GM23338 (cell line): ENCODE data around the gene VTCN1. TPM values are rescaled to one million over a fixed set of nuclear protein-coding genes. Genes with fewer than 3 reads are reported as not detected.

ENCODE experiments used
- ATAC-seq: fragments of 200-7000 bp; cut with Tn5 transposase; 3 replicates; pipeline ENCODE4 v1.9.1; 2020
- DNase-seq: peaks from one replicate; pipeline ENCODE4 v3.0.0-alpha.2; 2015; ENCODE audit warnings: low spot score
- H2AFZ ChIP-seq: fragments of 200-600 bp; sonication (generic); 2 replicates; pipeline ENCODE4 v1.8.0; 2016; ENCODE audit warnings: antibody characterized with exemption, mild to moderate bottlenecking, moderate library complexity
- H3F3A ChIP-seq: fragments of 200-600 bp; sonication (generic); replicated peaks from 2 replicates; pipeline ENCODE4 v1.8.0; 2017; ENCODE audit warnings: antibody characterized with exemption, mixed run types, low read depth
- H3K27ac ChIP-seq: fragments of 200-600 bp; sonication (generic); 2 replicates; pipeline ENCODE4 v1.6.1; 2016; ENCODE audit warnings: low read depth
- H3K27me3 ChIP-seq: fragments of 200-600 bp; sonication (generic); 2 replicates; pipeline ENCODE4 v1.8.0; 2016; ENCODE audit warnings: mild to moderate bottlenecking, mixed run types, moderate library complexity; ENCODE audit not compliant: insufficient read depth
- H3K36me3 ChIP-seq: fragments of 200-600 bp; sonication (generic); 2 replicates; pipeline ENCODE4 v1.8.0; 2016; ENCODE audit warnings: mild to moderate bottlenecking; ENCODE audit not compliant: insufficient read depth
- H3K4me1 ChIP-seq: fragments of 200-600 bp; sonication (generic); 2 replicates; pipeline ENCODE4 v1.8.0; 2016; ENCODE audit warnings: mild to moderate bottlenecking, moderate library complexity; ENCODE audit not compliant: insufficient read depth
- H3K4me2 ChIP-seq: fragments of 200-600 bp; sonication (generic); 2 replicates; pipeline ENCODE4 v1.7.1; 2017; ENCODE audit warnings: mixed run types
- H3K4me3 ChIP-seq: fragments of 200-600 bp; sonication (generic); 2 replicates; pipeline ENCODE4 v1.6.1; 2016; ENCODE audit warnings: mixed run types
- H3K79me2 ChIP-seq: fragments of 200-600 bp; sonication (generic); replicated peaks from 2 replicates; pipeline ENCODE4 v1.8.0; 2017; ENCODE audit warnings: mild to moderate bottlenecking; ENCODE audit not compliant: insufficient read depth
- H3K9me2 ChIP-seq: fragments of 200-600 bp; sonication (generic); 2 replicates; pipeline ENCODE4 v1.8.0; 2017; ENCODE audit not compliant: insufficient read depth
- H4K20me1 ChIP-seq: fragments of 200-600 bp; sonication (generic); replicated peaks from 2 replicates; pipeline ENCODE4 v1.8.0; 2017; ENCODE audit warnings: mild to moderate bottlenecking; ENCODE audit not compliant: insufficient read depth
- H3K27ac Mint-ChIP-seq: 2 replicates; pipeline ENCODE4 v1.8.0; 2020; ENCODE audit warnings: inconsistent platforms, mild to moderate bottlenecking, moderate library complexity, mixed read lengths
- H3K27me3 Mint-ChIP-seq: 3 replicates; pipeline ENCODE4 v1.8.0; 2022; ENCODE audit warnings: low read depth, mild to moderate bottlenecking, moderate library complexity, mixed read lengths, inconsistent platforms; ENCODE audit not compliant: insufficient read depth, poor library complexity
- H3K36me3 Mint-ChIP-seq: 3 replicates; pipeline ENCODE4 v1.8.0; 2021; ENCODE audit warnings: low read depth, mild to moderate bottlenecking, inconsistent platforms, moderate library complexity, mixed read lengths
- H3K4me1 Mint-ChIP-seq: 3 replicates; pipeline ENCODE4 v1.8.0; 2020; ENCODE audit warnings: mild to moderate bottlenecking, inconsistent platforms, mixed read lengths
- H3K4me3 Mint-ChIP-seq: 3 replicates; pipeline ENCODE4 v1.8.0; 2021; ENCODE audit warnings: moderate library complexity, mild to moderate bottlenecking, inconsistent platforms, mixed read lengths
- H3K9me3 Mint-ChIP-seq: 3 replicates; pipeline ENCODE4 v1.8.0; 2020; ENCODE audit warnings: moderate library complexity, mild to moderate bottlenecking, inconsistent platforms, mixed read lengths
- CTCF ChIP-seq, 2 experiments: fragments of 200-600 bp in 1 of 2; sonication (generic) in 1 of 2; conservative IDR thresholded peaks; 2 replicates each; pipeline versions ENCODE4 v1.5.1 to v1.6.1; 2016 to 2017; ENCODE audit warnings: antibody characterized with exemption in 2 of 2, low read depth in 2 of 2, mild to moderate bottlenecking in 2 of 2, moderate library complexity in 1 of 2
- EZH2 ChIP-seq: fragments of 200-600 bp; sonication (generic); IDR thresholded peaks from one replicate; pipeline ENCODE4 v1.8.0; 2017; ENCODE audit warnings: antibody characterized with exemption, mild to moderate bottlenecking, low read depth; ENCODE audit not compliant: unreplicated experiment
- EZH2phosphoT487 ChIP-seq: fragments of 200-600 bp; sonication (generic); IDR thresholded peaks from one replicate; pipeline ENCODE4 v1.8.1; 2018; ENCODE audit warnings: antibody characterized with exemption; ENCODE audit not compliant: unreplicated experiment
- NANOG ChIP-seq: IDR thresholded peaks from 2 replicates; pipeline ENCODE4 v1.6.1; 2016; ENCODE audit warnings: antibody characterized with exemption, borderline replicate concordance
- POLR2AphosphoS5 ChIP-seq: IDR thresholded peaks from 2 replicates; pipeline ENCODE4 v1.6.1; 2016; ENCODE audit warnings: antibody characterized with exemption, low read depth
- polyA plus RNA-seq: library from polyadenylated mRNA; unstranded; fragments of >200 nt; fragmentation: Nextera tagmentation; extraction: Ambion mirVana; gene quantifications from 2 replicates; pipeline ENCODE4 v1.2.1, GENCODE V29; 2016
- total RNA-seq: library from RNA; depleted of rRNA; stranded (reverse); fragments of >200 nt; shearing (Covaris generic); gene quantifications from 2 replicates; pipeline ENCODE4 v1.2.3, GENCODE V29; 2014

The VTCN1 gene
- total and polyA plus RNA-seq, 2 experiments from 2014 or later, result not detected

DNA sequence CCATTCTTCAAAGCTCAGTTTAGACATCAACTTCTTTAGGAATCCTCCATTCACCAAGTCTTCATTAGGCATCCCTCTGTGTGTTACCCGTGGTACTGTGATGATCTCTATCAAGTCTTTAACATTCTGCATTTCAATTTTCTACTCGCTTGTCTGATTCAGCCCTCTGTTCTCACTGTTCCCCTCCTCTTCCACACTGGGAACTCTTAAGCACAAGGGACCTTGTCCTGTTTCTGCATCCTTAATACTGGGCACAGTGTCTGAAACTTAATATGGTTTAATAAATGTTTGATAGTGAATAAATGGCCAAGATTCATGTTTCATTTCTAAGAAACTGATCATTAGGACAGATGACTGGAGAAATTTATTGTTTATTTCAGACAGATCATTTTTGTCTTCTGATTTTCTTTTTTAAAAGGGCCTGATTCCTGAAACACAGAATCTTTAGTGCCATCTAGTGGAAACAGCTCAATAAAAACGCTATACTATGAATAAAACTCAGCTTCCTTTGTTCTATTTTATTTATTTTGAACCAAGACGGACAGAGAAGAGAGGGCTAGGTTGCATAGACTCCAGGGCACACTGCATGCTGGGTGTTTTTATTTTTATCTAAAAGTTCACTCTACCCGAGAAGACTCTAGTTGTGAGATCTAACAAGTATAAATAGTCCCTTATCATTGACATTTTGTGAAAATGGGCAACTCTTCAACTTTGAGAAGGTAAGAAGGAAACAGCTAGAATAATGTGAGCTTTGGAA lies 82.2 kb downstream of the VTCN1 start:
- peak; percentile 40; the same call in 2 of the 3 replicates for ATAC-seq
- Mint-ChIP-seq H3K4me3 (no peak overlapping the region), H3K36me3 (no peaks in the 10 kb centered on the region), H3K27ac (peak overlapping the region; percentile 84), H3K27me3 (no peaks in the 10 kb centered on the region), H3K4me1 (peaks cover 11% of the 10 kb centered on the region), H3K9me3 (no peaks in the 10 kb centered on the region)
- Histone ChIP-seq H3K4me2 (no peak overlapping the region), H3F3A (no peaks in the 10 kb centered on the region), H3K36me3 (no peaks in the 10 kb centered on the region), H3K9me2 (no peaks in the 10 kb centered on the region), H4K20me1 (no peaks in the 10 kb centered on the region), H3K79me2 (no peaks in the 10 kb centered on the region), H3K27ac (no peak overlapping the region), H3K27me3 (no peaks in the 10 kb centered on the region), H2AFZ (peak overlapping the region; percentile 50; the same call in 1 of the 2 replicates), H3K4me3 (no peak overlapping the region), H3K4me1 (peaks cover 13% of the 10 kb centered on the region)
- DNase-seq, result peak; percentile 57
- TF ChIP-seq CTCF (conservative IDR thresholded peaks at IDR 0.05; ENCODE audit: low read depth in 2 of 2) (peak in 1 of 2 experiments; percentile 66; a peak in 3 of 4 replicates), POLR2AphosphoS5 (no peak)

- H3K79me2 ChIP-seq, result no peaks in the 10 kb centered on the region
- no peaks in the 10 kb centered on the region for H3K27me3 ChIP-seq
- ATAC-seq (peak; percentile 38; the same call in 2 of the 3 replicates), DNase-seq (no peak)
- peak overlapping the region; percentile 50; the same call in 1 of the 2 replicates for H2AFZ ChIP-seq
- Mint-ChIP-seq H3K27me3 (peaks cover under 1% of the 10 kb centered on the region), H3K4me1 (peaks cover 11% of the 10 kb centered on the region), H3K36me3 (no peaks in the 10 kb centered on the region; the same call in 2 of the 3 replicates), H3K9me3 (no peaks in the 10 kb centered on the region), H3K4me3 (no peak overlapping the region), H3K27ac (peak overlapping the region; percentile 50; the same call in 1 of the 2 replicates)
- TF ChIP-seq NANOG, result no peak
- no peak for TF ChIP-seq EZH2phosphoT487
- TF ChIP-seq EZH2, result no peak
- TF ChIP-seq CTCF (conservative IDR thresholded peaks at IDR 0.05; ENCODE audit: low read depth in 2 of 2), result no peak
- H3K27ac ChIP-seq, result no peak overlapping the region
- H3F3A ChIP-seq, result no peaks in the 10 kb centered on the region
- H3K9me2 ChIP-seq, result no peaks in the 10 kb centered on the region
- no peaks in the 10 kb centered on the region for H4K20me1 ChIP-seq
- H3K36me3 ChIP-seq, result no peaks in the 10 kb centered on the region
- H3K4me1 ChIP-seq, result peaks cover 13% of the 10 kb centered on the region
- H3K4me2 ChIP-seq, result no peak overlapping the region
- no peak overlapping the region for H3K4me3 ChIP-seq
Measured at GRCh38 chr1:117127795-117128194, 82.9 kb downstream of the VTCN1 start.
